HG02623 (cell line): Measurements from ENCODE around the gene TTC38.

Source experiments
- ATAC-seq: cut with Tn5 transposase; IDR thresholded peaks from one replicate; pipeline ENCODE4 v1.9.1; 2021; ENCODE audit warnings: moderate library complexity; ENCODE audit not compliant: unreplicated experiment

TTC38 gene

DNA sequence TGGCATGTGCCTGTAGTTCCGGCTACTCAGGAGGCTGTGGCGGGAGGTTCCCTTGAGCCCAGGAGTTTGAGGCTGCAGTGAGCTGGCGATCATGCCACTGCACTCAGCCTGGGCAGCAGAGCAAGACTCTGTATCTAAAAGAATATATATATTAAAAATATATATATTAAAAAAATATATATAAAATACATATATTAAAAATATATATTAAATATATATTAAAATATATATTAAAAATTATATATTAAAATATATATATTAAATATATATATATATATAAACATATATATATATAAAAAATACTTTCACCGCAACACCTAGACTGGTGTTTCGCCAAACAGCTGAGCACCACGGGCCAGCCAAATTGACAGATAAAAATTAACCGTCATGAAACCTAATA is 8.8 kb downstream of the TTC38 start:
- no peak for ATAC-seq

DNA sequence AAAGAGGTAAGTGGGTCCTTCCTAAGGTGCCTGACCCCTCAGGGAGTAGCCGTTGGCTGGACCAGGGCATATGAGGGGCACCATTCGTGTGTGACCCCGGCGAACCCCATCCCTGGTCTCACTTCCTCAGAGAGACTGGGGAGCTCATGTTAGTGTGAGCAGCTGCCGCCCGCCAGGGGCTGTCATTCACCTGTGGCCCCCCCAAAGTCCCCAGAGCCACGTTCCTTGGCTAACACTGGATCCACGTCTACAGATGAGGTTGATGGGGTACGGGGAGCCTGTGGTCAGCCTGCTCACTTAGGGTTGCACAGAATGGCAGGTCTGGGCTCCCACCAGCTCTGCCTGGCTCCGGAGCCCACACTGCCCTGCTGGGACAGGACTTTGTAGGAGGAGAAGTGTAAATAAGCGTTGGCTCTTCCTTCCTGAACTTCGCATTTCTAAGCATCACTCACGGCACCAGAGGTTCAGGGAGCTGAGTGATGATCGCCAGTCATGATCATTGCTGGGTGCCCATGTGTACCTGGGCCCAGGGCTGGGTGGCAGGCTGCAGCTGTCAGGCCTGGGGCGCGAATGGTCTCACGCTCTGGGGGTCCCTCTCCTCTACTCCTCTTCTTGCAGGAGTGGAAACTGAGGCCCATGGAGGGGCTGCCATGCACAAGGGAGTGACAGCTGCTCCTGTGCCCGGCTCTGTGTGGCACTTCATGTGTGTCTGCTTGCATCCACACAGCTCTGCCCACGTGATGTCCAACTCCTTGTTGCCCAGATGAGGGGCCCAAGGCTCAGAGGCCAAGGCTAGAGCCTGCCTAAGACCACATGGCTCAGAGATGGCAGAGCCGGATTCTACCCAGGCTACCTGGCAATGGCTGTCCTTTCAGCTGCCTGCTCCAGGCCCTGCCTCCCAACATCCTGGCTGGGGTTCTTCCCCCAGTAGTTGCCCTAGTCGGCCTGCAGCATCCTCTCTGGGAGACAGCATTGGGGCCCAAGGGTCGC is 11.1 kb downstream of the TTC38 start:
- no peak for ATAC-seq

DNA sequence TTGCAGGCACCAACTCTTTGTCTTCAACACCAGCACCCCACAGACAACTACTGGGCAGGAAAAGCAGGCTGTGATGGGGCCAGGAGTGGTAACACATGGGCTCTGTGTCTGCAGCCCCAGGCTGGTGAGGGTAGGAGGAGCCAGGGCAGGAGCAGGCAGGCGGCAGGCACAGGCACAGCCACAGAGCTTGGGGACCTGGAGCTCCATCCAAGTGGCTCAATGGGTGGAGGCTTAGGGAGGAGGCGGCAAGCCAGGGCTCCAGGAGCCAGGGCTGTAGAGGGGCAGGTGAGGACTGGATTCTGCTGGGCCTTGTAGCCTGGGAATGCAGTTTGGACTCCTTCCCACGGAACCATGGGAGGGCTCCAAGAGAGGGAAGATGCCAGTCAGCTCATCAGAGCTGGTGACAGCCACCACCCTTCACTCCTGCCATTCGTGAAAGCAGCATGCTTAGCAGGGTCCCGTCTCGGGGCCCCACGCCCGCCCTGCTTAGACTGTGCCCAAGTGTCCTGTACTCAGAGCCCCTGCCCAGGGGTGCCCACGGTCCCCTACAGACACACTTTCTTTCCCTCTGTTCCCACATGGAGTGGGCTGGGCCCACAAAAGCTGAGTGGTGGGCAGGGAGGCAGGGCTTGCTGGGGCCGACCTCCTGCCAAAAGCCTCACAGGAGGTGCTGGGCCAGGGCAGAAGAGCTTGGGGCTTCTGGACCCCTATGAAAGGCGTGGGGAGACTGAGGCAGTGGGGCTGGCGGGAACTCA is 12.4 kb downstream of the TTC38 start:
- no peak for ATAC-seq

DNA sequence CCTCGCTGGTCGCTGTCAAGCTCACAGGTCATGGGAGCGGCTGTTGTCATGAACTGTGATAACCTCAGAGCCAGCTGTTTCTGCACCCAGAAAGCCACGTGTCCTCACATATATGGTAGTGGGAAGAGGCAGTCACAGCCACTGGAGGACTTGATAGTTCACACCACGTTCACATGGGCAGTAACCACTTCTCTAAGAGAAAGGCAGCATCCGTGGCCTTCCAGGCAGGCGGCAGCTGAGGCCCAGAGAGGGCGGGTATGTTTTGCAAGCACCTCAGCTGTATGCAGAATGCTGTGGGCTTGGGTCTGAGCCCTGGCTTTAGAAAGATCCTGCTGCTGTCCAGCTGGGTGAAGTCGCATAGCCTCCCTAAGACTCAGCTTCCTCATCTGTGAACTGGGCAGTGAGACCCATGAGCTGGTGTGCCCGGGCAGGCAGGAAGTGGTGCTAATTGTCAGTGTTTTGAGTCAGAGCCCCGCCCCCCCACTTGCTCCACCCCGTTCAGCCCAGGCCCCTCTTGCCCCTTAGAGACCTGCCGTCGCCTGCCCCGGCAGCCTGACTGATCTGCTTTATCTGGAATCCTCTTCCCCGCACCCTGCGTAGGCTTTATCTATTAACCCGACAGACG is 13.3 kb downstream of the TTC38 start:
- no peak for ATAC-seq

DNA sequence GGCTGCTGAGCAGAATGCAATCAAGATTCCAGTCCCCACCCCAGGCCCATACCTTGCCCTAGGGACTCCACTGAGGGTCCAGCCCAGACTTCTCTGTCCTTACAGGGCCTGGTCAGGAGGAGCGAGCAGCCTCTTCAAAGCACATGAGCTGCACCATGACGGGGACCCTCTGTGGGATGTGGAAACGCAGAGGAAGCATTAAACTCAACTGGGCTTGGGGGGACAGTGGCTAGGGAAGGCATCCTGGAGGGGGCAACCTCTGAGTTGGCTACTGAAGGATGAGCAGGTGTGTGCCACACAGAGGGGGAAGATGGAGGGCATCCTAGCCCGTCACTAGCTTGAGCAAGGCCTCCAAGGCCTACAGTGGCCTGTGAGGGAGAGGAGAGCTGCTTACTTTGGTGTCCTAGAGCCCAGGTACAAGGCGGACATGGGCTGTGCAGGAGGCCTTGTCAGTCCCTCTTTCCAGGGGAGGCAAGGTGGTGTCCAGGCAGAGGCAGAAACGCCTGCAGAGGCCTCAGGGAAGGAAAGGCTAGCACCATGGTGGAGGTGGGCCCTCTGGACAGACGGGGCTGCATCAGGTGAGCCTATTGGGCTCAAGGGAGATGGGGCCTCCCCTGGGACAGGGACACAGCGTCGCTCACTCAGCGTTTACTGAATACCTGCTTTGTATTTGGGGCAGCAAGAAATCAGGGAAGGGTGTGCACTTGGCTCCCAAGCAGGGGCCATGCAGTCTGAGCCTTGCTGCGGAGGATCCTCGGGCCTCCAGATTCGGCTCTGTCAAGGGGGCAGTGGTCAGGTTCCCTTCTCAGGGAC is 14.3 kb downstream of the TTC38 start:
- ATAC-seq = no peak

DNA sequence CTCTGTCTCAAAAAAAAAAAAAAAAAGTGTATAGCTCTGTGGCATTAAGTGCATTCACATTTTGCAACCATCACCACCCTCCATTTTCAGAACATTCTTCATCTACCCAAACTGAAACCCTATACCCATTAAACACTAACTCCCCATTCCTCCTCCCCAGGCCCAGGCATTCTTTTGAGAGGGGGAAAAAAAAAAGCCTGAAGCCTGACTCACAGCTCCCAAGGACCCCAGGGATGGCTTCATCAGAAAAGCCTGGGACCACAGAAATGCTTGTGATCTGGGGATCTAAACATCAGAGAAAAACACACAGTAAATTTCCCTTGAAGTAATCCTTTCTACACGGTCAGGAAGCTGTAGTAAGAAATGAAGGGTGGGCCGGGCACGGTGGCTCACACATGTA is 18.2 kb downstream of the TTC38 start:
- no peak for ATAC-seq

DNA sequence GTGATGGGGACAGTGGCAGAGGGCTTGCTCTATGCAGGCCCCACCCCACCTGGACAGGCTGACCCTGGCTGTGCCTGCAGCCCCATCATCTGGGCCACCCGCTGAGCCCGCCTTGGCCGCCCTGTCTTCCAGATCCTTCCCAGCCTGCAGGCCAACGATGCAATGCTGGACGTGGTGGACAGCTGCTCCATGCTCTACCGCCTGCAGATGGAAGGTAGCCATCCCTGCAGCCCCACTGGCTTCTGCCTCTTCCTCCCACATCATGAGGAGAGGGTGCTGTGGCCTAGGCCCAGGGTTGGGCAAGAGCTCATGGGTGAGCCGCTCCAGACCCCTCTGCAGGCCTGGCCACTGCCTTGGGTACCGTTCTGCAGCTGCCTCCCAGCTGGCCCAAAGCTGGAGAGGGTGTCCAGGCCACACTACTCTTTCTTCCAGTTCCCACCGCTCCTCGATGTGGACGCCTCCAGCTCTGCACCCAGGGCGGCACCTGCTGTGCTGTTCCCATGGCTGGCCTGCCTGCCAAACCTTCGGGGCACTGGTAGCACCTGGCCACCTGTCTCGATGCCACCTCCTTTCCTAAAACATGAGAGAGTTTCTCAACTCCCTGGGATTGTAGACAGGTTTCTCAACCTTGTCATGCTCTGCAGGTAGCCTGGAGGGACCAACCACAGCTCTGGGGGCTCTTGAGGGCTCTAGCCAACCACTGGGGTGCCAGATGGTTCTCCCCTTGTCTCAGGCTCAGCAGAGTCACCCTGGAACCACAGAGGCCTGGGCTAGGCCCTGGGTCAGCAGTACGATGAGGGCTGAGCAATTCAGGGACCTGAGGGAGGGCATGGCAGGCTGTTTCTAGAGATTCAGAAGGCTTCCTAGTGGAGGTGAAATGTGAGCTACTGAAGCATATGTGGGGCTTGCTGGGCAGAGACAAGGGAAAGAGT is 19.4 kb downstream of the TTC38 start:
- ATAC-seq = no peak

DNA sequence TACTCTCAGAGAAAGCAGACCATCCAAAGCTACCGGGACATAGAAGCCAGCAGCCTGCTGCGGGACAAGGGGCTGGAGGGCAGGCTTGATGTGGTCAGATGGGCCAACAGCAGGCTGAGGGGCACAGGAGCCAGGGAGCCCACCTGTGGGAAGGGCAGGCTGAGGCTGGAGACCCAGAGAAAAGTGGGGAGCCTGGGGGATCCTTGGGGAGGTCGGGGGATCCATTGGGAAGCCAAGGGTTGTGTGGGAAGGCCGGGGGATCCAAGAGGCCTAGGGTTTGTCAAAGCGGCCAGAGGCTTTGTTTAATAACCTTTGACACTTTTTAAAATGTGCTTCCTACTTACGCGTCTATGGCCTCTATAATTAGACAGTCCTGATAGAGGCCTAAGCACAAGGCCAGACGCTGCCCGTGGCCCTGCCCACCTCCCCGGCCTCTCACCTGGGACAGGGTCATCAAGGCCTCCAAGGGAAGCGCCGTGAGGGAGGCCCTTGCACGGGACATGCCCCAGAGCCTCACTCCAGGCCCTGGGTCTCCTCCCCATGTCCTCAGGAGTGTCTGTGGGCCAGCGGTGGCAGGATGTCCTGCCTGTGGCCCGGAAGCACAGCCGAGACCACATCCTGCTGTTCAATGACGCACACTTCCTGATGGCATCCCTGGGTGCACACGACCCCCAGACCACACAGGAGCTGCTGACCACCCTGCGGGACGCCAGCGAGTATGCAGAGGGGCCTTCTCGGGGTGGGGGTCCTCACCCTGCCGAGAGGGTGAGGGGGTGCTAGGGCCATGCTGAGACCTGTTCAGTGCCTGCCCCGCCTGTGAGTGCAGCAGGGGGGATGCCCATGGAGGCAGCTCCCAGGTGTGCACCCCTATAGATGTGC is 20.3 kb downstream of the TTC38 start:
- peak; percentile 61 for ATAC-seq

DNA sequence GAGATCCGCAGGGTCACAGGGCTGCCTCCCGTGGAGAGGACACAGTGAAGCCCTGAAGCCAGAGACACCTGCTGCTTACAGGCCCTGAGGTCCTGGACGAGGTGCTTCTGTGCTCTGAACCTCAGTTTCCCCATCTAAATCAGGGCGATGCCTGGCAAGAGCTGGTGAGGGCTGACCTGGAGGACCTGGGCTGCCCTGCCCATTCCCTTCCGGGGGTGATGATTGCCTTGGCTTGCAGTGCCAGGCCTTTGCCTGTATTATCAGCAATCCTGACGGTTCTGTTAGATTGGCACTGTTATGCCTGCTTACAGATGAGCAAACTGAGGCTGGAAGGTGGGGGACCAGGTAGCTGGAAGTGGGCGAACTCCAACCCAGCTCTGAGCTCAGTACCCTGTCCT is 21.0 kb downstream of the TTC38 start:
- no peak for ATAC-seq

DNA sequence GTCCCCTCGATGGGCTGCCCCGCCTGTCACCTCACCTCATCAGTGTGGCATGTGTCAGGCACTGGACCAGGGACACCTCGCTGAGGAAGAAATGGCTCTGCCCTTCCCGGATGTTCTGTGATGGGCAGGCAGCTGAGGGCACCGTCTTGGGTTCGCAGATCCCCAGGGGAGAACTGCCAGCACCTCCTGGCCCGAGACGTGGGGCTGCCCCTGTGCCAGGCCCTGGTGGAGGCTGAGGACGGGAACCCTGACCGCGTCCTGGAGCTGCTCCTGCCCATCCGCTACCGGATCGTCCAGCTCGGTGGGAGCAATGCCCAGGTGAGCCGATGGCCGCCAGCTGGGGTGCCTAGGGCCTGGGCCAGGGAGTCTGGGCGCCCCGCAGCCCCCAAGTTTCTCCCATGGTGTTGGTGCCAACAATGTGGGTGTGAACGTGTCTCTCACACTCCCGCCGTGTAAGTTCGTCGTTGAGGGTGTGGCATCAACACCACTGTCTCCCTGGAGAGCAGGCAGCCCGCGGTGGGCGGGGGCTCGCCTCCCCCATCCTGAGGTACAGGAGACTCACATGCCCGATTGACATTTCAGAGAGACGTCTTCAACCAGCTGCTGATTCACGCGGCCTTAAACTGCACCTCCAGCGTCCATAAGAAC is 21.6 kb downstream of the TTC38 start:
- no peak for ATAC-seq

DNA sequence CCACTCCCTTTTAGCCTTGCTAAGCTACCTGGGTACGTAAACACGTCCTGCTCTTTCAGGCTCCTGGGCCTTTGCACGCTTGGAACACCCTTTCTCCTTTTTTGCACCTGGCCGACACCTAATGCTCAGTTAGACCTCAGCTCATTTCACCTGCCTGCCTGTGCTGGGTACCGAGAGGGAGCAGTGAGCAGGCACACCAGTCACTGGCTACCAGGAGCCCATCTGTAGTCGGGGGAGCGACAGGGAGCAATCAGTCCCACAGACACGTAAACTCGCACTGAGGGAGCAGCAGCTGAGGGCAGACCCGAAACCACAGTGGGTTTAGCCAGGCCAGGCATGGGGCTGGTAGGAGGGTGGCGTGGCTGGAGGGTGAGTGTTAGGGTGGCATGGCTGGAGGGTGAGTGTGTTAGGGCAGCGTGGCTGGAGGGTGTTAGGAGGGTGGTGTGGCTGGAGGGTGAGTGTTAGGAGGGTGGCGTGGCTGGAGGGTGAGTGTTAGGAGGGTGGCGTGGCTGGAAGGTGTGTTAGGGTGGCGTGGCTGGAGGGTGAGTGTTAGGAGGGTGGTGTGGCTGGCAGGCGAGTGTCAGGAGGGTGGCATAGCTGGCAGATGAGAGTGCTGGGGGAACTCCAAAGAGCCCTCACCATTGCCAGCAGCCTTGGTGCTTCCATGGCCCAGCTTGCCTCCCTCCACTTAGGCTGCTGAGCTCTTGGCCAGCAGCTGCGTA is 22.5 kb downstream of the TTC38 start:
- ATAC-seq = no peak

DNA sequence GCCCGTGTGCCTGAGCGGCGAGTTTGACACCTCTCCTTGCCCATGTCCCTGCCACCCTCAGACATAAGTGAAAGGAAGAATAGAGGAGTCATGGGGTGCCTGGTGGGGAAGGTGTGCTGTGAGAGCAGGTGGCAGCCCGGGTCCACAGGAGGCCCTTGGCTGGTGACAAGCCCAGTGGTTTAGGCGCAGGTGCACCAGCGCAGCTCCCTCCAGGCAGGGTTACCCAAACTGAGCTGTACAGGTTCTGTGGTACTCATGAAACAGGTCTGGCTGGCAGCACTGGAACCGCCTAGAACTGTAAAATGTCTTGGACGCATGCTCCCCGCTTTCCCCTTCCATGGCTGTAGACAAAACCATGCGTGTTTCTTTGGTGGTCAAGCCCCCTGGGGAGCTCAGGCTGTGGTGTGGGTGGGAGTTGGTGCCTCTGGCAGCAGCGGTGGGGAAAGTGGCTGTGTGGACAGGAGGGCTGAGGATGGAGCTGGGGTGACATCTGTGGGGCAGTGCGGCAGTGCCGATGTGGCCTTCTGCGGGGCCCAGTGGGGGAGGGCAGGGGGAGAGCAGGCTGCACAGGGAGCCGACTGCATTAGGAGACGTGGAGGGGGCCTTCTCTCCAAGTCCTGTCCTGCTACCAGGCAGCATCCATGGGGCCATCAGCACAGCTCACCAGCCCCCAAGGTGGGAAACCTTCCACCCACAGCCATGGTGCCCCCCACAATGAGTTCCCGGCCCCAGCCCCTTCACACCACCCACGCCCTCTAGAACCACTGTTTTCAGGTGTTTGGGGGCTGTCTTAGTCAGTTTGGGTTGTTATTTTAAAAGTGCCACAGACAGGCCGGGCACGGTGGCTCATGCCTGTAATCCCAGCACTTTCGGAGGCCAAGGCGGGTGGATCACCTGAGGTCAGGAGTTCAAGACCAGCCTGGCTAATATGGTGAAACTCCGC is 23.3 kb downstream of the TTC38 start:
- no peak for ATAC-seq

DNA sequence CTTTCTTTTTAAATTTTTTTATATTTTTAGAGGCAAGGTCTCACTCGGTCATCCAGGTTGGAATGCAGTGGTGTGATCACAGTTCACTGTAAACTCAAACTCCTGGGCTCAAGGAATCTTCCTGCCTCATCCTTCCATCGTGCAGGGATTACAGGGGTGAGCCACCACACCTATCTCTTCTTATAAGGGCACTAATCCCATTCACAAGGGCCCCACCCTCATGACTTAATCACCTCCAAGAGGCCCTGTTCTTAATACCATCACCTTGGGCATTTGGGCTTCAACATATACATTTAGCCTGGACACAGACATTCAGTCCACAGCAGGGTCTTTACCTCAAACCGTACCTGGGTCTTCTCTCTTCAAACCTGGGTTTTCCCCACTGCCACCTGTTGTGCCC is 24.4 kb downstream of the TTC38 start:
- no peak for ATAC-seq

DNA sequence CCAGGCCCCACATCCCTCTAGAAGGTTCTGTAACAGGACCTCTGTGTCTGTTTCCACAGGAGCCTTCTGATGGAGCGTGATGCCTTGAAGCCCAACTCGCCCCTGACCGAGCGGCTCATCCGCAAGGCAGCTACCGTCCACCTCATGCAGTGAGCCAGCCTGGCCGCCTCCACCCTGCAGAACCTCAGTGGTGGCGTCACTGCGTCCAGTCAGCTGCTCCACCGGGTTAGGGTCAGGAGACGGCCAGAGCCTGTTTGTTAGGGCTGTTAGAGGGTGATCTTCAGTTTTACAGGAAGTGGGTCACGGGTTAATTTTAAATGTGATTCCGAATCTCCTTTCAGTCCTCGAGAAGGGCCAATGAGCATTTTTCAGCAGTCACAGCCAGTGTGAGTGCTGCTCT is 24.9 kb downstream of the TTC38 start:
- no peak for ATAC-seq

DNA sequence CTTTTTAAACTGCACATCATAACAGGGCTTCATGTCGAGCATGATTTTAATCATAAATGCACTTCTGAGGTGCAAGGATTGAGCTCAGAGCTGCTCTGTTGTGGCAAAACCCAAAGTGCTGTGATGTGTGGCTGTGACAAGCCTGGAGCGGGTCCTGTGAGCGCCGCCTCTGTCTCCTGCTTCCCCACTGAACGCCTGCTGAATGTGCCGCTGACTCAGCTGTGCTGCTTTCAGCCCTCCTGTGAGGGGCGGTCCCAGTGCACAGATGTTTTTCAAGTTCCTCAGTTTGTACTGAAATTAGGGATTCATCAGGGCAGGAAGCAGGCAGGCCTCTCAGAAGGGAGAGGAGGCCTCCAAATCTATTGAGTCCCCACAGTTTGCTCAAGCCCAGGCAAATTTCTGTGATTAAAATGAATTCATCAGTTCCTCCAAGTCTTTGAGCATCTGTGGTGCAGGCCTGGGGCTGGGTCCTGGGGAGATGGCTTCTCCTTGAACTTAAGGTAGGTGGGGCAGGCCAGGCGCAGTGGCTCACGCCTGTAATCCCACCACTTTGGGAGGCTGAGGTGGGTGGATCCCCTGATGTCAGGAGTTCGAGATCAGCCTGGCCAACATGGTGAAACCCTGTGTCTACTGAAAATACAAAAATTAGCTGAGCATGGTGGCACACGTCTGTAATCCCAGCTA is 25.9 kb downstream of the TTC38 start:
- ATAC-seq = no peak

DNA sequence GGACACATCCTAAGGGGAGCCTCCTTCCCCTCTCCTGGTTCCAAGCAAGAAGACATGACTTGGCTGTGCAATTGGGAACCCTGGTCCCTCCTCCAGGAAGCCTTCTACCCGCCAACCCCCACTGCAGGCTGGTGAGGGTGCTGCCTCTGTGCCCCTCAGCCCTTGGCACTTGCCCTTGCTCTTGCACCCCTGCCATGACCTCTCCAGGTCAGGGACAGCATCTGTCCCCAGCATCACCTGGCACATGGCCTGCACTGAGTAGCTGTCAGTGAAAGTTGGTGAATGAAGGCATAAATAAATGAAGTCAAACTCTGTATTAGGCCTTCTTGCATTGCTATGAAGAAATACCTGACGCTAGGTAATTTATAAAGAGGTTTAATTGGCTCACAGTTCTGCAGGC is 27.0 kb downstream of the TTC38 start:
- ATAC-seq = no peak
